A549 (cell line): Measurements from ENCODE around the gene CA11. TPM values are rescaled to one million over a fixed set of nuclear protein-coding genes. Genes with fewer than 3 reads are reported as not detected.
A peak's percentile ranks its signal among the peaks of the same experiment; 100 is the strongest.

Experiments used
- ATAC-seq, 2 experiments: fragments of 200-7000 bp in 1 of 2; fragments of >200 bp in 1 of 2; cut with Nextera tagmentation in 1 of 2; cut with Tn5 transposase in 1 of 2; 3 replicates each; pipeline versions ENCODE4 v1.8.0 to v1.9.1; 2018 to 2020; ENCODE audit warnings: mild to moderate bottlenecking in 1 of 2, moderate library complexity in 1 of 2
- CTCF ChIA-PET: fragments of 300-600 bp; sonication (Branson Sonifier 250); formaldehyde crosslinking; extraction: SDS; loops from one replicate; lab custom pipeline; 2021; ENCODE audit warnings: antibody characterized with exemption, inconsistent platforms; lab: Yijun Ruan, JAX
- POLR2A ChIA-PET: fragments of 350-600 bp; formaldehyde crosslinking; extraction: SDS; loops from one replicate; lab custom pipeline; 2021; ENCODE audit warnings: antibody characterized with exemption, inconsistent platforms; lab: Yijun Ruan, JAX
- DNase-seq, 2 experiments: peaks; one replicate each; pipeline versions ENCODE4 v3.0.0 to v3.0.0-alpha.2; 2011 to 2016; ENCODE audit warnings: low read depth in 1 of 2, low spot score in 1 of 2
- FAIRE-seq: peaks from 2 replicates; lab custom pipeline; 2011; peaks lifted over from hg19 to GRCh38; lab: Jason Lieb, UNC
- H3K27ac ChIP-seq, 2 experiments: fragments of >200 bp; sonication (Bioruptor Twin); formaldehyde crosslinking; 3 replicates each; pipeline ENCODE4 v1.5.1; 2016 to 2017
- H3K4me1 ChIP-seq: fragments of >200 bp; sonication (Bioruptor Twin); formaldehyde crosslinking; 3 replicates; pipeline ENCODE4 v1.6.1; 2016
- H3K4me2 ChIP-seq: fragments of >200 bp; sonication (Bioruptor Twin); formaldehyde crosslinking; 3 replicates; pipeline ENCODE4 v1.6.1; 2016
- H3K4me3 ChIP-seq: fragments of >200 bp; sonication (Bioruptor Twin); formaldehyde crosslinking; 3 replicates; pipeline ENCODE4 v1.5.1; 2016
- H3K9me3 ChIP-seq: fragments of >200 bp; sonication (Bioruptor Twin); formaldehyde crosslinking; 3 replicates; pipeline ENCODE4 v1.6.1; 2016
- CHD4 ChIP-seq: fragments of 200-600 bp; sonication (generic); IDR thresholded peaks from 2 replicates; pipeline ENCODE4 v1.6.1; 2016; ENCODE audit warnings: antibody characterized with exemption, mild to moderate bottlenecking, borderline replicate concordance
- E2F6 ChIP-seq: IDR thresholded peaks from 2 replicates; pipeline ENCODE4 v1.6.1; 2012; ENCODE audit warnings: low read depth, borderline replicate concordance
- EHMT2 ChIP-seq: fragments of 200-600 bp; sonication (generic); IDR thresholded peaks from 2 replicates; pipeline ENCODE4 v1.6.1; 2016; ENCODE audit warnings: antibody characterized with exemption, low read depth, mild to moderate bottlenecking, moderate library complexity
- FOSB ChIP-seq: fragments of 250-450 bp; sonication (Bioruptor Pico); IDR thresholded peaks from 2 replicates; pipeline ENCODE4 v1.5.0; 2020; ENCODE audit warnings: mild to moderate bottlenecking, moderate library complexity
- GATA3 ChIP-seq: IDR thresholded peaks from 2 replicates; pipeline ENCODE4 v1.6.1; 2012; ENCODE audit warnings: borderline replicate concordance
- HDAC2 ChIP-seq: fragments of 200-600 bp; sonication (generic); IDR thresholded peaks from 2 replicates; pipeline ENCODE4 v1.6.1; 2016
- HOXA7 ChIP-seq: fragments of 250-450 bp; sonication (Bioruptor Pico); IDR thresholded peaks from 2 replicates; pipeline ENCODE4 v1.5.0; 2020; ENCODE audit warnings: mild to moderate bottlenecking, moderate library complexity
- HOXB13 ChIP-seq: fragments of 250-450 bp; sonication (Bioruptor Pico); IDR thresholded peaks from 2 replicates; pipeline ENCODE4 v1.5.0; 2020; ENCODE audit warnings: low read depth, mild to moderate bottlenecking, moderate library complexity
- KDM5A ChIP-seq: fragments of 200-600 bp; sonication (generic); IDR thresholded peaks from 2 replicates; pipeline ENCODE4 v1.6.1; 2016; ENCODE audit warnings: antibody characterized with exemption, mild to moderate bottlenecking
- NFE2L2 ChIP-seq: fragments of 150-350 bp; conservative IDR thresholded peaks from 2 replicates; pipeline ENCODE4 v1.6.1; 2014; ENCODE audit warnings: low read length
- POLR2A ChIP-seq: IDR thresholded peaks from 2 replicates; pipeline ENCODE4 v1.6.1; 2012; ENCODE audit warnings: mild to moderate bottlenecking, low read length
- TP53 ChIP-seq: fragments of 250-450 bp; sonication (Bioruptor Pico); IDR thresholded peaks from 2 replicates; pipeline ENCODE4 v1.5.0; 2021; ENCODE audit warnings: mild to moderate bottlenecking, moderate library complexity
- USF2 ChIP-seq: fragments of 450-650 bp; IDR thresholded peaks from 2 replicates; pipeline ENCODE4 v1.6.1; 2014; ENCODE audit warnings: antibody characterized with exemption
- ZFP36 ChIP-seq: fragments of 450-650 bp; IDR thresholded peaks from 2 replicates; pipeline ENCODE4 v1.6.1; 2014; ENCODE audit warnings: borderline replicate concordance; ENCODE audit not compliant: partially characterized antibody
- WGBS: methylation state at CpG from one replicate; pipeline ENCODE4 v1.1.6; 2017; ENCODE audit errors: missing lambda C conversion rate; 5-methylcytosine and 5-hydroxymethylcytosine counted together
- polyA plus RNA-seq, 4 experiments: library from polyadenylated mRNA; depleted of rRNA in 3 of 4; stranded (reverse); fragments of >200 nt; fragmentation: RNase III in 1 of 4; extraction: RNeasy Plus Mini Kit Qiagen cat#74134 plus additional on column Dnase treatment in 1 of 4; gene quantifications; 2 replicates in 3 of 4; 3 replicates in 1 of 4; pipeline ENCODE4 v1.2.3, GENCODE V29; 2011 to 2017

Gene CA11
- polyA plus RNA-seq, 2 of the 4 experiments (the other 2 are of a cell fraction) = 9.8 to 21.0 TPM

- TF ChIP-seq HOXB13 (CRISPR knock-in tag) (no peak), ZFP36 (peak; percentile 79)
- Histone ChIP-seq H3K27ac (no peak overlapping the region), H3K4me1 (peaks cover 5% of the 10 kb centered on the region; the same call in 2 of the 3 replicates), H3K9me3 (no peaks in the 10 kb centered on the region), H3K4me3 (no peak overlapping the region), H3K4me2 (no peak overlapping the region)
- DNase-seq = no peak
- FAIRE-seq = no peak
- ATAC-seq = peak; percentile 16 to 37; a peak in 3 of 6 replicates
- POLR2A ChIA-PET = no interaction called here
- CTCF ChIA-PET = interaction anchor here (1.0 to 2.0 kb wide), 4 partner anchors 36 to 190 kb away, joined by 4 to 8 read pairs (median 4); no protein-coding TSS in a partner anchor
- 78% methylated on average over 5 of the region's 5 CpGs for WGBS
Observed at GRCh38 chr19:48651683-48652048, 5.7 kb upstream of the CA11 start.

- ChIA-PET CTCF (interaction anchor here (0.6 to 2.0 kb wide), 7 partner anchors 25 to 194 kb away, joined by 3 to 8 read pairs (median 4); no protein-coding TSS in a partner anchor), POLR2A (interaction anchor here (1.1 kb wide), 1 partner anchor 8 kb away, joined by 8 read pairs; no protein-coding TSS in a partner anchor)
- WGBS = 74% methylated on average over 12 of the region's 12 CpGs
- H3K9me3 ChIP-seq = no peaks in the 10 kb centered on the region
- ATAC-seq = no peak
- no peak for FAIRE-seq
- H3K4me3 ChIP-seq = no peak overlapping the region
- TF ChIP-seq TP53 (no peak), KDM5A (no peak), HDAC2 (no peak), CHD4 (no peak), POLR2A (no peak)
- no peak for DNase-seq
- peaks cover 5% of the 10 kb centered on the region; the same call in 2 of the 3 replicates for H3K4me1 ChIP-seq
- H3K4me2 ChIP-seq = no peak overlapping the region
- H3K27ac ChIP-seq = no peak overlapping the region
Observed at GRCh38 chr19:48650974-48651682, 5.1 kb upstream of the CA11 start.

DNA sequence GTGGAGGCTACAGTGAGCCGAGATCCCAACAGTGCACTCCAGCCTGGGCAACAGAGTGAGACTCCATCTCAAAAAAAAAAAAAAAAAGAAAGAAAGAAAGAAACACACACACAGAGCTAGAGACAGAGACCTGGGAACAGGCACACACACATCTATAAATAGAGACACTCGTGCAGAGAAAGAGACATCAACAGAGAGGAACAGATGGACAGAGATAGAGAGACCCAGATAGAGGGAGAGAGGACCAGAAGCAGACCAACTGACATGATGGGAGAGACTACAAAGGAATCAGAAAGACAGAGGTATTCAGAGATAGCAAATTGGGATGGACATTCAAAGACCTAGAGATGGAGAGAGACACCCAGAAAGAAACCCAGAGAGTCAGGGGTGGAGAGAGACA lies 2.1 kb upstream of the CA11 start:
- FAIRE-seq = no peak
- H3K4me2 ChIP-seq = no peak overlapping the region
- peaks cover 18% of the 10 kb centered on the region; the same call in 2 of the 3 replicates for H3K4me1 ChIP-seq
- ChIA-PET CTCF (interaction anchor here (0.6 to 1.7 kb wide), 9 partner anchors 10 to 140 kb away, joined by 3 to 7 read pairs (median 3); no protein-coding TSS in a partner anchor), POLR2A (no interaction called here)
- no peak for TF ChIP-seq NFE2L2
- TF ChIP-seq USF2 = no peak
- TF ChIP-seq KDM5A = no peak
- TF ChIP-seq HOXA7 (CRISPR knock-in tag) = no peak
- no peak for TF ChIP-seq GATA3
- TF ChIP-seq FOSB (CRISPR knock-in tag) = no peak
- TF ChIP-seq E2F6 = no peak
- TF ChIP-seq, all 56 proteins: peak for 0
- H3K27ac ChIP-seq = no peak overlapping the region
- 65% methylated on average over 2 of the region's 2 CpGs for WGBS
- no peaks in the 10 kb centered on the region for H3K9me3 ChIP-seq
- no peak overlapping the region for H3K4me3 ChIP-seq
- ATAC-seq (no peak), DNase-seq (no peak)

DNA sequence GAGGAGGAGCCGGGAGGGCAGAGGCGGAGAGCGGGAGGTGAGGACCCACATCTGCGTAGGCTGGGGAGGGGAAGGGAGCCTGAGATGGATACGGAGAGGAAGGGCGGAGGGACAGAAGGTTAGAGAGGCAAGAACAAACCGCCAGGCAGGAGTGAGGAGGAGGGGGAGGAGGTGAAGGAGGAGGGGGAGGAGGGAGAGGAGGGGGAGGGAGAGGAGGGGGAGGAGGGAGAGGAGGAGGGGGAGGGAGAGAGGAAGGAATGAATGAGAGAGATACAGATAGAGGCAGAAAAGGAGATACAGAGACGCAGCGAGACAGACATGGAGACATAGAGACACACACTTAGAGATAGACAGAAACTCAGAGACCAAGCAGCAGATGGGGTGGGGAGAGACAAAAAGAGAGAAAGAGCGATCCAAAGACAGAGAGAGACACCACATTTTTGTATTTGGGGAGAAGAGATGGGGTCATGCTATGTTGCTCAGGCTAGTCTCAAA lies 782 bp upstream of the CA11 start:
- DNase-seq (no peak), ATAC-seq (no peak)
- H3K4me3 ChIP-seq = peak overlapping the region; percentile 54
- CTCF ChIA-PET = interaction anchor here (0.8 to 2.6 kb wide), 22 partner anchors 13 to 324 kb away, joined by 3 to 39 read pairs (median 5); partner anchors contain the start of genes FUT2 and HSD17B14
- no peak for TF ChIP-seq EHMT2
- TF ChIP-seq POLR2A = peak; percentile 22; the same call in 1 of the 2 replicates
- no peak for TF ChIP-seq ZFP36
- TF ChIP-seq, all 56 proteins: peak for 1
- FAIRE-seq = no peak
- Histone ChIP-seq H3K27ac (peak overlapping the region; percentile 87 to 88), H3K4me2 (peak overlapping the region; percentile 94), H3K4me1 (peaks cover 18% of the 10 kb centered on the region; the same call in 2 of the 3 replicates), H3K9me3 (no peaks in the 10 kb centered on the region)
- 13% methylated on average over 9 of the region's 10 CpGs for WGBS
- POLR2A ChIA-PET = interaction anchor here (1.0 to 3.1 kb wide), 4 partner anchors 20 to 189 kb away, joined by 3 to 15 read pairs (median 4); no protein-coding TSS in a partner anchor
